CD4-positive, alpha-beta T cell (primary cell): ENCODE data around the gene CCR6. TPM values are rescaled to one million over a fixed set of nuclear protein-coding genes. Genes with fewer than 3 reads are reported as not detected.

ENCODE experiments used
- ATAC-seq: fragments of 200-7000 bp; cut with Tn5 transposase; one replicate; pipeline ENCODE4 v1.10.0; 2022; ENCODE audit warnings: mild to moderate bottlenecking; ENCODE audit not compliant: poor library complexity
- CTCF ChIA-PET: fragments of 350-600 bp; sonication (Branson Sonifier 250); formaldehyde crosslinking; loops from one replicate; lab custom pipeline; 2021; ENCODE audit warnings: antibody characterized with exemption, inconsistent platforms; lab: Charles Lee
- POLR2A ChIA-PET: fragments of 350-600 bp; sonication (Branson Sonifier 250); formaldehyde crosslinking; loops from one replicate; lab custom pipeline; 2021; ENCODE audit warnings: antibody characterized with exemption, inconsistent platforms; lab: Charles Lee
- DNase-seq, 14 experiments: peaks; one replicate each; pipeline ENCODE4 v3.0.0-alpha.2; 2013 to 2020; ENCODE audit warnings: mixed read lengths in 2 of 14
- H3K27ac ChIP-seq, 2 donors: one replicate each; pipeline versions ENCODE4 v1.5.1 to v1.7.0; 2013; ENCODE audit warnings: low read length in 2 of 2, low read depth in 1 of 2, mild to moderate bottlenecking in 1 of 2
- H3K27me3 ChIP-seq, 2 experiments: 1 replicate in 1 of 2; 2 replicates in 1 of 2; pipeline versions ENCODE4 v1.6.1 to v1.7.0; 2013; ENCODE audit warnings: low read length in 2 of 2, control low read depth in 1 of 2, mild to moderate bottlenecking in 1 of 2, moderate library complexity in 1 of 2; ENCODE audit not compliant: insufficient read depth in 2 of 2, control insufficient read depth in 1 of 2
- H3K36me3 ChIP-seq: one replicate; pipeline ENCODE4 v1.6.1; 2013; ENCODE audit warnings: low read length, control low read depth; ENCODE audit not compliant: insufficient read depth
- H3K4me1 ChIP-seq: one replicate; pipeline ENCODE4 v1.6.1; 2013; ENCODE audit warnings: low read length, control low read depth; ENCODE audit not compliant: insufficient read depth
- H3K4me3 ChIP-seq: one replicate; pipeline ENCODE4 v1.5.1; 2013; ENCODE audit warnings: mild to moderate bottlenecking, low read length, moderate library complexity
- H3K9me3 ChIP-seq, 2 experiments: 1 replicate in 1 of 2; 2 replicates in 1 of 2; pipeline versions ENCODE4 v1.6.1 to v1.7.0; 2013; ENCODE audit warnings: low read length in 2 of 2, mild to moderate bottlenecking in 2 of 2, control low read depth in 1 of 2, moderate library complexity in 1 of 2; ENCODE audit not compliant: control insufficient read depth in 1 of 2, insufficient read depth in 1 of 2
- H3K27ac Mint-ChIP-seq: one replicate; pipeline ENCODE4 v1.8.0; 2020; ENCODE audit warnings: mixed read lengths
- H3K27me3 Mint-ChIP-seq: one replicate; pipeline ENCODE4 v1.8.0; 2021; ENCODE audit warnings: mixed read lengths
- H3K36me3 Mint-ChIP-seq: one replicate; pipeline ENCODE4 v1.8.0; 2021; ENCODE audit warnings: low read depth, mixed read lengths
- H3K4me1 Mint-ChIP-seq: one replicate; pipeline ENCODE4 v1.8.0; 2021; ENCODE audit warnings: low read depth, mixed read lengths
- H3K4me3 Mint-ChIP-seq: one replicate; pipeline ENCODE4 v1.8.0; 2020; ENCODE audit warnings: mild to moderate bottlenecking, mixed read lengths
- H3K9me3 Mint-ChIP-seq: one replicate; pipeline ENCODE4 v1.8.0; 2020; ENCODE audit warnings: mixed read lengths
- CTCF ChIP-seq: fragments of 200-600 bp; IDR thresholded peaks from one replicate; pipeline ENCODE4 v1.8.0; 2022; ENCODE audit warnings: antibody characterized with exemption, mild to moderate bottlenecking
- intact Hi-C, 2 experiments: fragments of 100-400 bp; cut with DNase I in 1 of 2; cut with micrococcal nuclease in 1 of 2; formaldehyde crosslinking; loops; one replicate each; pipeline versions ENCODE4 v1.15.1 to v1.9.0; 2023 to 2025; cut with DNase I, micrococcal nuclease
- total RNA-seq, 174 experiments: library from RNA in 2 of 174; stranded (reverse) in 2 of 174; gene quantifications; one replicate each; pipeline ENCODE4 v1.2.3 and lab custom pipeline; 2021 to 2026

CCR6 gene
- total RNA-seq, 2 experiments from 2014 or later, result 13.6 to 15.9 TPM

- Histone ChIP-seq H3K27ac (no peak overlapping the region), H3K36me3 (peaks cover 27% of the 10 kb centered on the region), H3K4me1 (peaks cover 19% of the 10 kb centered on the region), H3K27me3 (no peaks in the 10 kb centered on the region), H3K4me3 (no peak overlapping the region), H3K9me3 (no peaks in the 10 kb centered on the region)
- no peak for DNase-seq
- H3K27me3 Mint-ChIP-seq, result no peaks in the 10 kb centered on the region
- intact Hi-C loops, result loop anchor here in 1 of 2 experiments (2.0 to 5.0 kb wide), 2 partner anchors 57 to 141 kb away; partner anchors contain the start of gene CEP43
- H3K36me3 Mint-ChIP-seq, result peaks cover 6% of the 10 kb centered on the region
- H3K27ac Mint-ChIP-seq, result peak overlapping the region; percentile 23
- ATAC-seq, result no peak
- no peaks in the 10 kb centered on the region for H3K9me3 Mint-ChIP-seq
- ChIA-PET CTCF (interaction anchor here (1.2 to 1.3 kb wide), 2 partner anchors 10 to 17 kb away, joined by 3 read pairs; partner anchors contain the start of gene CCR6), POLR2A (interaction anchor here (1.2 kb wide), 1 partner anchor 18 kb away, joined by 4 read pairs; no protein-coding TSS in a partner anchor)
- TF ChIP-seq CTCF, result no peak
- H3K4me1 Mint-ChIP-seq, result peaks cover 42% of the 10 kb centered on the region
- H3K4me3 Mint-ChIP-seq, result no peak overlapping the region
Observed at GRCh38 chr6:167139761-167140160, 16.9 kb downstream of the CCR6 start.

GRCh38 chr6:167140589-167141474 lies 17.9 kb downstream of the CCR6 start:
- H3K36me3 Mint-ChIP-seq, result peaks cover 6% of the 10 kb centered on the region
- Histone ChIP-seq H3K27ac (no peak overlapping the region), H3K36me3 (peaks cover 18% of the 10 kb centered on the region), H3K4me3 (no peak overlapping the region), H3K27me3 (no peaks in the 10 kb centered on the region), H3K9me3 (no peaks in the 10 kb centered on the region), H3K4me1 (peaks cover 19% of the 10 kb centered on the region)
- H3K27me3 Mint-ChIP-seq, result no peaks in the 10 kb centered on the region
- intact Hi-C loops, result loop anchor here in 1 of 2 experiments (2.0 to 5.0 kb wide), 2 partner anchors 59 to 142 kb away; partner anchors contain the start of gene CEP43
- DNase-seq, result no peak
- no peak for ATAC-seq
- no peak overlapping the region for H3K4me3 Mint-ChIP-seq
- ChIA-PET POLR2A (interaction anchor here (1.4 to 1.6 kb wide), 3 partner anchors 18 to 141 kb away, joined by 4 to 6 read pairs (median 4); partner anchors contain the start of genes CCR6 and CEP43), CTCF (interaction anchor here (0.7 to 1.7 kb wide), 6 partner anchors 18 to 354 kb away, joined by 3 to 7 read pairs (median 5); partner anchors contain the start of gene CCR6)
- no peaks in the 10 kb centered on the region for H3K9me3 Mint-ChIP-seq
- peaks cover 42% of the 10 kb centered on the region for H3K4me1 Mint-ChIP-seq
- TF ChIP-seq CTCF, result no peak
- H3K27ac Mint-ChIP-seq, result peak overlapping the region; percentile 12

- no peak overlapping the region for H3K27ac ChIP-seq
- H3K27me3 ChIP-seq, result no peaks in the 10 kb centered on the region
- ChIA-PET POLR2A (interaction anchor here (1.4 to 1.6 kb wide), 3 partner anchors 19 to 142 kb away, joined by 4 to 6 read pairs (median 4); partner anchors contain the start of genes CCR6 and CEP43), CTCF (interaction anchor here (0.6 to 1.7 kb wide), 15 partner anchors 9 to 684 kb away, joined by 3 to 7 read pairs (median 4); partner anchors contain the start of gene CCR6)
- peak; percentile 90 for TF ChIP-seq CTCF
- no peak overlapping the region for H3K4me3 ChIP-seq
- H3K9me3 Mint-ChIP-seq, result no peaks in the 10 kb centered on the region
- intact Hi-C loops, result loop anchor here (1.0 to 5.0 kb wide), 5 partner anchors 60 to 367 kb away; partner anchors contain the start of gene CEP43 (in 2 of the 2)
- H3K4me1 ChIP-seq, result peaks cover 19% of the 10 kb centered on the region
- H3K4me3 Mint-ChIP-seq, result no peak overlapping the region
- peaks cover 6% of the 10 kb centered on the region for H3K27me3 Mint-ChIP-seq
- peak; percentile 84 for ATAC-seq
- H3K4me1 Mint-ChIP-seq, result peaks cover 41% of the 10 kb centered on the region
- no peaks in the 10 kb centered on the region for H3K9me3 ChIP-seq
- peaks cover 7% of the 10 kb centered on the region for H3K36me3 ChIP-seq
- H3K36me3 Mint-ChIP-seq, result no peaks in the 10 kb centered on the region
- peak overlapping the region; percentile 12 for H3K27ac Mint-ChIP-seq
- peak; percentile 14 to 79 (median 54) for DNase-seq
Observed at GRCh38 chr6:167141667-167142432, 19.0 kb downstream of the CCR6 start.
